Astrocyte (in vitro differentiated cells and primary cell): ENCODE measurements around the gene UBL4A. TPM values are rescaled to one million over a fixed set of nuclear protein-coding genes. Genes with fewer than 3 reads are reported as not detected.

ENCODE experiments used
- DNase-seq: peaks from one replicate; pipeline ENCODE4 v3.0.0-alpha.2; 2010; ENCODE audit warnings: low read depth
- FAIRE-seq: peaks from 2 replicates; lab custom pipeline; 2011; peaks lifted over from hg19 to GRCh38; lab: Jason Lieb, UNC
- H2AFZ ChIP-seq: 2 replicates; pipeline ENCODE4 v1.6.0; 2012; ENCODE audit warnings: low read depth, low read length, inconsistent platforms
- H3K27ac ChIP-seq: 2 replicates; pipeline ENCODE4 v1.5.1; 2011; ENCODE audit warnings: low read depth, low read length, inconsistent platforms
- H3K27me3 ChIP-seq: 2 replicates; pipeline ENCODE4 v1.6.0; 2011; ENCODE audit warnings: low read length, inconsistent platforms; ENCODE audit not compliant: insufficient read depth
- H3K36me3 ChIP-seq: 2 replicates; pipeline ENCODE4 v1.5.1; 2011; ENCODE audit warnings: low read length, inconsistent platforms; ENCODE audit not compliant: insufficient read depth
- H3K4me1 ChIP-seq: 2 replicates; pipeline ENCODE4 v1.5.1; 2011; ENCODE audit warnings: low read length, inconsistent platforms; ENCODE audit not compliant: insufficient read depth
- H3K4me2 ChIP-seq: 2 replicates; pipeline ENCODE4 v1.6.0; 2012; ENCODE audit warnings: low read length, inconsistent platforms
- H3K4me3 ChIP-seq: 2 replicates; pipeline ENCODE4 v1.5.1; 2011; ENCODE audit warnings: low read depth, mild to moderate bottlenecking, low read length, inconsistent platforms; ENCODE audit not compliant: insufficient read depth
- H3K79me2 ChIP-seq: 2 replicates; pipeline ENCODE4 v1.6.0; 2012; ENCODE audit warnings: mild to moderate bottlenecking, low read length, inconsistent platforms; ENCODE audit not compliant: insufficient read depth
- H3K9ac ChIP-seq: 2 replicates; pipeline ENCODE4 v1.6.0; 2012; ENCODE audit warnings: mild to moderate bottlenecking, low read length, inconsistent platforms
- H3K9me3 ChIP-seq: 2 replicates; pipeline ENCODE4 v1.5.1; 2012; ENCODE audit warnings: low read depth, mild to moderate bottlenecking, low read length, inconsistent platforms; ENCODE audit not compliant: insufficient read depth
- H4K20me1 ChIP-seq: 2 replicates; pipeline ENCODE4 v1.6.0; 2012; ENCODE audit warnings: low read length, inconsistent platforms; ENCODE audit not compliant: insufficient read depth
- H3K27ac Mint-ChIP-seq: one replicate; pipeline ENCODE4 v1.8.0; 2021; ENCODE audit warnings: mild to moderate bottlenecking, mixed read lengths; ENCODE audit not compliant: unreplicated experiment
- H3K27me3 Mint-ChIP-seq: one replicate; pipeline ENCODE4 v1.8.0; 2021; ENCODE audit warnings: low read depth, mixed read lengths; ENCODE audit not compliant: unreplicated experiment
- H3K36me3 Mint-ChIP-seq: one replicate; pipeline ENCODE4 v1.8.0; 2021; ENCODE audit warnings: low read depth, mixed read lengths; ENCODE audit not compliant: unreplicated experiment
- H3K4me1 Mint-ChIP-seq: one replicate; pipeline ENCODE4 v1.8.0; 2021; ENCODE audit warnings: low read depth, mixed read lengths; ENCODE audit not compliant: unreplicated experiment
- H3K4me3 Mint-ChIP-seq: one replicate; pipeline ENCODE4 v1.8.0; 2021; ENCODE audit warnings: mild to moderate bottlenecking, moderate library complexity, mixed read lengths; ENCODE audit not compliant: unreplicated experiment
- H3K9me3 Mint-ChIP-seq: one replicate; pipeline ENCODE4 v1.8.0; 2021; ENCODE audit warnings: mild to moderate bottlenecking, mixed read lengths; ENCODE audit not compliant: unreplicated experiment
- CTCF ChIP-seq: IDR thresholded peaks from 2 replicates; pipeline ENCODE4 v1.5.1; 2011; ENCODE audit warnings: low read depth, mild to moderate bottlenecking, inconsistent platforms, low read length, moderate library complexity; ENCODE audit not compliant: insufficient read depth
- EZH2 ChIP-seq: IDR thresholded peaks from 2 replicates; pipeline ENCODE4 v1.6.1; 2012; ENCODE audit warnings: mild to moderate bottlenecking, low read length, inconsistent platforms; ENCODE audit not compliant: insufficient read depth
- total RNA-seq: library from RNA; stranded (reverse); gene quantifications from 2 replicates; pipeline ENCODE4 v1.2.1, GENCODE V29; 2021

The UBL4A gene
- total RNA-seq, 1 donor from 2014 or later, result 25.8 TPM

DNA sequence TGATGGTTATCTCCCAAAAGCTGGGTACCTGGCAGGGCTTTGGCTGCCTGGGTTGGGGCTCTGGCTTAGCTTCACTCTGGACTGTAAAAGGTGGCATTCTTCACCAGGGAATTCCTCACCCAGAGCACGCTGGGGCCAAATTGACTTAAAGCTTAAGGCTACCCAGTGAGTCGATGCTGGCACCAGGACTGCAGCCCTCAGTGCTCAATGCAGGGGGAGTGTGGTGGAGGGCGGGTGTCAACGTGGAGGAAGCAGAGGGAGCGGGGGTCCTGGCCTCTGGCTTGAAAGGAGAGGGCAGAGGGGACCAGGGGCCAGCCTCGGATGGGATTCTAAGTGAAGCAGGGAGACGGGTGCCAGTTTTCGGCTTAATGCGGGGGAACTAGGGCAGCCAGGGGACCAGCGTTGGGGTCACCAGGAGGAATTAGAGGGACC, 42.9 kb downstream of the UBL4A start:
- Histone ChIP-seq H2AFZ (no peak overlapping the region), H3K4me1 (peaks cover 21% of the 10 kb centered on the region), H3K27me3 (no peaks in the 10 kb centered on the region), H3K4me3 (no peak overlapping the region), H3K36me3 (peaks cover 4% of the 10 kb centered on the region), H4K20me1 (peaks cover 49% of the 10 kb centered on the region), H3K79me2 (peaks cover 62% of the 10 kb centered on the region), H3K27ac (peak overlapping the region; percentile 53), H3K9ac (peak overlapping the region; percentile 67), H3K4me2 (peak overlapping the region; percentile 80), H3K9me3 (no peaks in the 10 kb centered on the region)
- no peak for TF ChIP-seq EZH2
- H3K4me1 Mint-ChIP-seq, result no peaks in the 10 kb centered on the region
- no peaks in the 10 kb centered on the region for H3K27me3 Mint-ChIP-seq
- H3K4me3 Mint-ChIP-seq, result peak overlapping the region; percentile 76
- H3K36me3 Mint-ChIP-seq, result peaks cover 1% of the 10 kb centered on the region
- no peaks in the 10 kb centered on the region for H3K9me3 Mint-ChIP-seq
- H3K27ac Mint-ChIP-seq, result peak overlapping the region; percentile 80
- no peak for DNase-seq
- FAIRE-seq, result no peak

- no peak for DNase-seq
- H3K4me1 Mint-ChIP-seq, result no peaks in the 10 kb centered on the region
- Histone ChIP-seq H3K27me3 (no peaks in the 10 kb centered on the region), H3K9me3 (no peaks in the 10 kb centered on the region), H4K20me1 (peaks cover 59% of the 10 kb centered on the region), H3K4me2 (no peak overlapping the region), H3K4me3 (no peak overlapping the region), H3K27ac (no peak overlapping the region), H2AFZ (no peak overlapping the region), H3K4me1 (peaks cover 25% of the 10 kb centered on the region), H3K36me3 (peaks cover 4% of the 10 kb centered on the region), H3K9ac (no peak overlapping the region), H3K79me2 (peaks cover 75% of the 10 kb centered on the region)
- no peak overlapping the region for H3K4me3 Mint-ChIP-seq
- no peaks in the 10 kb centered on the region for H3K9me3 Mint-ChIP-seq
- H3K27ac Mint-ChIP-seq, result no peak overlapping the region
- no peak for TF ChIP-seq EZH2
- no peak for FAIRE-seq
- peaks cover 1% of the 10 kb centered on the region for H3K36me3 Mint-ChIP-seq
- no peaks in the 10 kb centered on the region for H3K27me3 Mint-ChIP-seq
Measured at GRCh38 chrX:154441984-154442707, 44.3 kb downstream of the UBL4A start.

- Histone ChIP-seq H2AFZ (no peak overlapping the region), H3K4me2 (no peak overlapping the region), H3K4me3 (no peak overlapping the region), H3K9ac (no peak overlapping the region), H4K20me1 (peaks cover 59% of the 10 kb centered on the region), H3K27me3 (no peaks in the 10 kb centered on the region), H3K4me1 (peaks cover 25% of the 10 kb centered on the region), H3K9me3 (no peaks in the 10 kb centered on the region), H3K36me3 (peaks cover 4% of the 10 kb centered on the region), H3K27ac (no peak overlapping the region), H3K79me2 (peaks cover 71% of the 10 kb centered on the region)
- DNase-seq, result no peak
- FAIRE-seq, result no peak
- no peaks in the 10 kb centered on the region for H3K4me1 Mint-ChIP-seq
- peaks cover 1% of the 10 kb centered on the region for H3K36me3 Mint-ChIP-seq
- TF ChIP-seq EZH2 (no peak), CTCF (no peak)
- H3K9me3 Mint-ChIP-seq, result no peaks in the 10 kb centered on the region
- H3K27me3 Mint-ChIP-seq, result no peaks in the 10 kb centered on the region
- H3K4me3 Mint-ChIP-seq, result no peak overlapping the region
- no peak overlapping the region for H3K27ac Mint-ChIP-seq
Measured at GRCh38 chrX:154441564-154441963, 44.9 kb downstream of the UBL4A start.
